Neural crest cell (in vitro differentiated cells): ENCODE data around the gene ZNF140. TPM values are rescaled to one million over a fixed set of nuclear protein-coding genes. Genes with fewer than 3 reads are reported as not detected.

Experiments used
- DNase-seq: peaks from one replicate; pipeline ENCODE4 v3.0.0; 2021; ENCODE audit warnings: low read depth, mixed read lengths, low spot score
- H3K27ac Mint-ChIP-seq: one replicate; pipeline ENCODE4 v1.8.0; 2021; ENCODE audit warnings: mild to moderate bottlenecking, mixed read lengths; ENCODE audit not compliant: unreplicated experiment
- H3K27me3 Mint-ChIP-seq: 2 replicates; pipeline ENCODE4 v1.8.0; 2021; ENCODE audit warnings: low read depth, mild to moderate bottlenecking, mixed read lengths
- H3K36me3 Mint-ChIP-seq: 2 replicates; pipeline ENCODE4 v1.8.0; 2021; ENCODE audit warnings: low read depth, mild to moderate bottlenecking, mixed read lengths
- H3K4me1 Mint-ChIP-seq: 2 replicates; pipeline ENCODE4 v1.8.0; 2021; ENCODE audit warnings: mixed read lengths
- H3K4me3 Mint-ChIP-seq: one replicate; pipeline ENCODE4 v1.8.0; 2021; ENCODE audit warnings: mild to moderate bottlenecking, mixed read lengths
- H3K9me3 Mint-ChIP-seq: 2 replicates; pipeline ENCODE4 v1.8.0; 2021; ENCODE audit warnings: mixed read lengths
- total RNA-seq: library from RNA; stranded (reverse); gene quantifications from 2 replicates; pipeline ENCODE4 v1.2.1, GENCODE V29; 2021
- TF ChIP-seq, protein P1 (sequence below): fragments of 200-600 bp; sonication (generic); conservative IDR thresholded peaks from 2 replicates; pipeline ENCODE4 v1.5.0; 2021; ENCODE audit warnings: antibody characterized with exemption, mild to moderate bottlenecking

The ZNF140 gene
- total RNA-seq, 1 donor from 2014 or later, result 19.9 TPM

DNA sequence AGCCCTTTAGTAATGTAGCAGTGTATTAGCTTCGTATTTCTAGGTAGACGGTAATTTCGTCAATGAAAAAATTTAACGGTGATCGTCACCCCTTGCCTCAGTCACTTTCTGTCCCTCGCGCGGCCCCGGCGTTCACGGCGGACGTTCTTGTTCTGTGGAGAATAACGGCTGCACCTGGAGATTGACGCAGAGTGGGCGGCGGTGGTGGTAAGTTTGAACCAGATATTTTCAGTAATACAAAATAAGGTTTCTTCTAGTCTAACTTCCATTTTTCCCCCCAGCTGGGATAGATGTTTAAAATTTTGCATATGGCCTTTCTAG is 50.0 kb downstream of the ZNF140 start:
- DNase-seq, result no peak
- peaks cover 25% of the 10 kb centered on the region for H3K9me3 Mint-ChIP-seq
- TF ChIP-seq, protein P1, sequence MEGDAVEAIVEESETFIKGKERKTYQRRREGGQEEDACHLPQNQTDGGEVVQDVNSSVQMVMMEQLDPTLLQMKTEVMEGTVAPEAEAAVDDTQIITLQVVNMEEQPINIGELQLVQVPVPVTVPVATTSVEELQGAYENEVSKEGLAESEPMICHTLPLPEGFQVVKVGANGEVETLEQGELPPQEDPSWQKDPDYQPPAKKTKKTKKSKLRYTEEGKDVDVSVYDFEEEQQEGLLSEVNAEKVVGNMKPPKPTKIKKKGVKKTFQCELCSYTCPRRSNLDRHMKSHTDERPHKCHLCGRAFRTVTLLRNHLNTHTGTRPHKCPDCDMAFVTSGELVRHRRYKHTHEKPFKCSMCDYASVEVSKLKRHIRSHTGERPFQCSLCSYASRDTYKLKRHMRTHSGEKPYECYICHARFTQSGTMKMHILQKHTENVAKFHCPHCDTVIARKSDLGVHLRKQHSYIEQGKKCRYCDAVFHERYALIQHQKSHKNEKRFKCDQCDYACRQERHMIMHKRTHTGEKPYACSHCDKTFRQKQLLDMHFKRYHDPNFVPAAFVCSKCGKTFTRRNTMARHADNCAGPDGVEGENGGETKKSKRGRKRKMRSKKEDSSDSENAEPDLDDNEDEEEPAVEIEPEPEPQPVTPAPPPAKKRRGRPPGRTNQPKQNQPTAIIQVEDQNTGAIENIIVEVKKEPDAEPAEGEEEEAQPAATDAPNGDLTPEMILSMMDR, result no peak
- H3K36me3 Mint-ChIP-seq, result peaks cover 74% of the 10 kb centered on the region
- H3K27me3 Mint-ChIP-seq, result peaks cover 2% of the 10 kb centered on the region
- H3K4me3 Mint-ChIP-seq, result peak overlapping the region; percentile 93
- H3K4me1 Mint-ChIP-seq, result peaks cover 18% of the 10 kb centered on the region
- H3K27ac Mint-ChIP-seq, result peak overlapping the region; percentile 99

DNA sequence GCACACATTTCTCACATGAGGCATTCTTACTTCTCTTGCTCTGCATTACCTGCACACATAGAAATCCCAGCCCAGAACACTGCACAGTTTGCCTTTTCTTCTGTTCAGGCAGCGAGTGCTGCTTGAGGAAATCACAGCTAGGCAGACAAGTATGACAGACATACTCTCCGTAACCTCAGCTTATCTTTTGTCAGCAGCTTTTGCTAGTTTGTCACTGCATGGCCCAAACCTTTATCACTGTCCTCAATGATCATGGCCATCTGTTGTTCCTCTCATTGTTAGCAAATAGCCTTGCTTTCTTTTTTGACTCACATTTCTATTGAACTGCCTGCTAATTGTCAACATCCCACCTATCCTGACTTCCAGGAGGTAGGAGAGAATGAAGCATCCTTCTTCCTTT is 55.0 kb downstream of the ZNF140 start:
- H3K4me3 Mint-ChIP-seq, result no peak overlapping the region
- peaks cover 84% of the 10 kb centered on the region for H3K36me3 Mint-ChIP-seq
- no peak overlapping the region for H3K27ac Mint-ChIP-seq
- TF ChIP-seq, protein P1, result no peak
- H3K27me3 Mint-ChIP-seq, result no peaks in the 10 kb centered on the region
- H3K4me1 Mint-ChIP-seq, result peaks cover 10% of the 10 kb centered on the region
- peaks cover 39% of the 10 kb centered on the region for H3K9me3 Mint-ChIP-seq
- DNase-seq, result no peak

DNA sequence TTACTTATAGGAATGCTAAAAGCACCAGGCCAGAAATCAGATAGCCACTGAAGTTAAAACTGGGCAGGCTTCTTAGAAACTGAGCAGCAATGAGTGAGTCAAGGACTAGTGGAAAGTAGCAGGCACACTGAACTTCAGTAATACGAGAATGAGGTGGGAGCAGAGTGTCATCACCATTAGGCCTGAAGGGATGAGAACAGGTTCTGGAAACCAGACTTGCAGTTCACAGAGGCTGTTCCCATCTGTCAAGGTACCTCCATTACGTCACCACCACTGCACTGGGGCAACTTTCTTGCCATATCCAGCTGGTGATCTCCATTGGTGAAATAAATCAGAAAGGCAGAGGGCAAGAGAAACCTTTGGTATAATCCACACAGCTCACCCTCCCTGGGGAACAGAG is 65.3 kb downstream of the ZNF140 start:
- Mint-ChIP-seq H3K36me3 (peaks cover 76% of the 10 kb centered on the region), H3K4me1 (no peaks in the 10 kb centered on the region), H3K27ac (no peak overlapping the region), H3K4me3 (no peak overlapping the region), H3K27me3 (no peaks in the 10 kb centered on the region), H3K9me3 (peaks cover 30% of the 10 kb centered on the region)
- DNase-seq, result no peak
- TF ChIP-seq, protein P1, result no peak

DNA sequence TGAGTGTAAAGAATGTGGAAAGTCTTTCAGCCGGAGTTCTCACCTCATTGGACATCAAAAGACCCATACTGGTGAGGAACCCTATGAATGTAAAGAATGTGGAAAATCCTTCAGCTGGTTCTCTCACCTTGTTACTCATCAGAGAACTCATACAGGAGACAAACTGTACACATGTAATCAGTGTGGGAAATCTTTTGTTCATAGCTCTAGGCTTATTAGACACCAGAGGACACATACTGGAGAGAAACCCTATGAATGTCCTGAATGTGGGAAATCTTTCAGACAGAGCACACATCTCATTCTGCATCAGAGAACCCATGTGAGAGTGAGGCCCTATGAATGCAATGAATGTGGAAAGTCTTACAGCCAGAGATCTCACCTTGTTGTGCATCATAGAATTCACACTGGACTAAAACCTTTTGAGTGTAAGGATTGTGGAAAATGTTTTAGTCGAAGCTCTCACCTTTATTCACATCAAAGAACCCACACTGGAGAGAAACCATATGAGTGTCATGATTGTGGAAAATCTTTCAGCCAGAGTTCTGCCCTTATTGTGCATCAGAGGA is 75.5 kb downstream of the ZNF140 start:
- H3K9me3 Mint-ChIP-seq, result peaks cover 48% of the 10 kb centered on the region
- TF ChIP-seq, protein P1, result no peak
- H3K4me3 Mint-ChIP-seq, result no peak overlapping the region
- H3K27me3 Mint-ChIP-seq, result no peaks in the 10 kb centered on the region
- H3K27ac Mint-ChIP-seq, result no peak overlapping the region
- no peaks in the 10 kb centered on the region for H3K4me1 Mint-ChIP-seq
- peaks cover 89% of the 10 kb centered on the region for H3K36me3 Mint-ChIP-seq
- no peak for DNase-seq

Other genes starting within 250 kb of the ZNF140 start
- gene CHFR, start 193.3 kb upstream of the ZNF140 start, total RNA-seq, result 39.0 and 39.9 TPM in 2 replicates
- 19.6 and 22.3 TPM in 2 replicates for gene ZNF605, start 124.6 kb upstream of the ZNF140 start, total RNA-seq
- 12.9 and 13.5 TPM in 2 replicates for gene ZNF26, start 94.6 kb upstream of the ZNF140 start, total RNA-seq
- 59.7 and 63.4 TPM in 2 replicates for gene ZNF84, start 43.4 kb upstream of the ZNF140 start, total RNA-seq
- gene ZNF891, start 49.4 kb downstream of the ZNF140 start, total RNA-seq, result 3.9 and 4.2 TPM in 2 replicates
- 14.7 and 19.0 TPM in 2 replicates for gene ZNF10, start 49.7 kb downstream of the ZNF140 start, total RNA-seq
- 36.2 and 36.7 TPM in 2 replicates for gene ZNF268, start 100.6 kb downstream of the ZNF140 start, total RNA-seq
- gene ANHX, start 155.0 kb downstream of the ZNF140 start, total RNA-seq, result not detected in 2 replicates